Activated B cell treated with CpG ODN at 0.5 μM for 24 hours (primary cell): Measurements from ENCODE around the gene USHBP1. TPM values are rescaled to one million over a fixed set of nuclear protein-coding genes. Genes with fewer than 3 reads are reported as not detected.

ENCODE experiments used
- ATAC-seq: fragments of 200-7000 bp; cut with Tn5 transposase; one replicate; pipeline ENCODE4 v1.10.0; 2021; ENCODE audit warnings: low read depth, mild to moderate bottlenecking, moderate library complexity
- CTCF ChIA-PET: fragments of 350-600 bp; sonication (Branson Sonifier 250); formaldehyde crosslinking; loops from one replicate; lab custom pipeline; 2021; ENCODE audit warnings: antibody characterized with exemption; lab: Charles Lee
- POLR2A ChIA-PET: fragments of 350-600 bp; sonication (Branson Sonifier 250); formaldehyde crosslinking; loops from one replicate; lab custom pipeline; 2021; ENCODE audit warnings: antibody characterized with exemption; lab: Charles Lee
- DNase-seq: peaks from one replicate; pipeline ENCODE4 v3.0.0; 2022
- H3K27ac Mint-ChIP-seq: one replicate; pipeline ENCODE4 v1.8.0; 2020; ENCODE audit warnings: mixed read lengths
- H3K27me3 Mint-ChIP-seq: one replicate; pipeline ENCODE4 v1.8.0; 2021; ENCODE audit warnings: mixed read lengths
- H3K36me3 Mint-ChIP-seq: one replicate; pipeline ENCODE4 v1.8.0; 2021; ENCODE audit warnings: low read depth, mixed read lengths
- H3K4me1 Mint-ChIP-seq: one replicate; pipeline ENCODE4 v1.8.0; 2021; ENCODE audit warnings: mixed read lengths
- H3K4me3 Mint-ChIP-seq: one replicate; pipeline ENCODE4 v1.8.0; 2020; ENCODE audit warnings: mild to moderate bottlenecking, mixed read lengths
- H3K9me3 Mint-ChIP-seq: one replicate; pipeline ENCODE4 v1.8.0; 2020; ENCODE audit warnings: mixed read lengths
- CTCF ChIP-seq: fragments of 200-600 bp; IDR thresholded peaks from one replicate; pipeline ENCODE4 v1.8.0; 2022; ENCODE audit warnings: antibody characterized with exemption, mild to moderate bottlenecking
- intact Hi-C: fragments of 100-400 bp; cut with micrococcal nuclease; formaldehyde crosslinking; loops from one replicate; pipeline ENCODE4 v1.15.1; 2024
- total RNA-seq: library from RNA; stranded (reverse); gene quantifications from 2 replicates; pipeline ENCODE4 v1.2.3, GENCODE V29; 2022

USHBP1 gene
- total RNA-seq, 1 donor from 2014 or later: 0.42 TPM

GRCh38 chr19:17202249-17202648 lies 62.3 kb downstream of the USHBP1 start:
- H3K27me3 Mint-ChIP-seq: no peaks in the 10 kb centered on the region
- no peak for TF ChIP-seq CTCF
- no peak for DNase-seq
- no peak overlapping the region for H3K27ac Mint-ChIP-seq
- H3K36me3 Mint-ChIP-seq: peaks cover 80% of the 10 kb centered on the region
- ChIA-PET POLR2A (no interaction called here), CTCF (no interaction called here)
- no peaks in the 10 kb centered on the region for H3K9me3 Mint-ChIP-seq
- ATAC-seq: peak; percentile 38
- intact Hi-C loops: no loop called here
- no peak overlapping the region for H3K4me3 Mint-ChIP-seq
- no peaks in the 10 kb centered on the region for H3K4me1 Mint-ChIP-seq

GRCh38 chr19:17200408-17201079 lies 64.0 kb downstream of the USHBP1 start:
- no peak for TF ChIP-seq CTCF
- no peak for ATAC-seq
- POLR2A ChIA-PET: interaction anchor here (0.6 to 0.8 kb wide), 2 partner anchors 15 to 53 kb away, joined by 3 read pairs; partner anchors contain the start of gene USE1
- Mint-ChIP-seq H3K36me3 (peaks cover 82% of the 10 kb centered on the region), H3K4me3 (no peak overlapping the region), H3K4me1 (no peaks in the 10 kb centered on the region), H3K27ac (no peak overlapping the region), H3K27me3 (no peaks in the 10 kb centered on the region), H3K9me3 (no peaks in the 10 kb centered on the region)
- CTCF ChIA-PET: no interaction called here
- DNase-seq: no peak
- intact Hi-C loops: no loop called here

Other genes with a start within 250 kb of the USHBP1 start
- 1.7 and 1.8 TPM in 2 replicates for gene CPAMD8, start 237.9 kb downstream of the USHBP1 start, total RNA-seq
- 15.8 and 17.8 TPM in 2 replicates for gene HAUS8, start 189.3 kb downstream of the USHBP1 start, total RNA-seq
- gene MYO9B, start 189.0 kb downstream of the USHBP1 start, total RNA-seq: 217 and 239 TPM in 2 replicates
- 41.9 and 43.4 TPM in 2 replicates for gene USE1, start 49.4 kb downstream of the USHBP1 start, total RNA-seq
- 22.4 and 25.8 TPM in 2 replicates for gene OCEL1, start 38.5 kb downstream of the USHBP1 start, total RNA-seq
- gene NR2F6, start 18.8 kb downstream of the USHBP1 start, total RNA-seq: 4.3 and 4.6 TPM in 2 replicates
- 121 and 135 TPM in 2 replicates for gene BABAM1, start 2.7 kb upstream of the USHBP1 start, total RNA-seq
- 7.9 and 9.1 TPM in 2 replicates for gene ANKLE1, start 17.2 kb upstream of the USHBP1 start, total RNA-seq
- 5.4 and 6.6 TPM in 2 replicates for gene ABHD8, start 38.7 kb upstream of the USHBP1 start, total RNA-seq
- gene MRPL34, start 41.1 kb upstream of the USHBP1 start, total RNA-seq: 38.2 and 46.1 TPM in 2 replicates
- gene DDA1, start 44.8 kb upstream of the USHBP1 start, total RNA-seq: 31.1 and 31.7 TPM in 2 replicates
- 2.1 and 2.2 TPM in 2 replicates for gene ANO8, start 70.1 kb upstream of the USHBP1 start, total RNA-seq
- 32.4 and 40.2 TPM in 2 replicates for gene GTPBP3, start 72.8 kb upstream of the USHBP1 start, total RNA-seq
- 0.84 TPM in 1 of 2 replicates, not detected in the other for gene PLVAP, start 112.6 kb upstream of the USHBP1 start, total RNA-seq
- gene CCDC194, start 129.5 kb upstream of the USHBP1 start, total RNA-seq: 1.7 and 3.9 TPM in 2 replicates
- 120 and 121 TPM in 2 replicates for gene BST2, start 140.9 kb upstream of the USHBP1 start, total RNA-seq
- 22.8 and 23.3 TPM in 2 replicates for gene MVB12A, start 155.3 kb upstream of the USHBP1 start, total RNA-seq
- gene TMEM221, start 183.9 kb upstream of the USHBP1 start, total RNA-seq: not detected in 2 replicates
- not detected in 2 replicates for gene NXNL1, start 196.2 kb upstream of the USHBP1 start, total RNA-seq
- 4.3 and 4.6 TPM in 2 replicates for gene SLC27A1, start 205.8 kb upstream of the USHBP1 start, total RNA-seq
- 107 and 111 TPM in 2 replicates for gene PGLS, start 246.9 kb upstream of the USHBP1 start, total RNA-seq